Activated T-cell treated with anti-CD3 and anti-CD28 coated beads, Interleukin-2, amount 50 U/mL, for 4 hours (primary cell): Measurements from ENCODE around the gene CCDC14. TPM values are rescaled to one million over a fixed set of nuclear protein-coding genes. Genes with fewer than 3 reads are reported as not detected.

Source experiments
- ATAC-seq, 2 donors: fragments of 200-7000 bp; cut with Tn5 transposase; one replicate each; pipeline ENCODE4 v1.10.0; 2021
- DNase-seq: peaks from one replicate; pipeline ENCODE4 v3.0.0-alpha.2; 2020
- H3K27me3 Mint-ChIP-seq: one replicate; pipeline ENCODE4 v1.8.0; 2021; ENCODE audit warnings: low read depth, mixed read lengths
- H3K36me3 Mint-ChIP-seq: one replicate; pipeline ENCODE4 v1.8.0; 2022; ENCODE audit warnings: mixed read lengths; ENCODE audit not compliant: insufficient read depth
- H3K4me1 Mint-ChIP-seq: one replicate; pipeline ENCODE4 v1.8.0; 2021; ENCODE audit warnings: low read depth, mixed read lengths
- H3K4me3 Mint-ChIP-seq: one replicate; pipeline ENCODE4 v1.8.0; 2021; ENCODE audit warnings: mild to moderate bottlenecking, moderate library complexity, mixed read lengths
- H3K9me3 Mint-ChIP-seq: one replicate; pipeline ENCODE4 v1.8.0; 2021; ENCODE audit warnings: mixed read lengths
- total RNA-seq, 3 donors: library from RNA; stranded (reverse); gene quantifications; one replicate each; pipeline ENCODE4 v1.2.1, GENCODE V29; 2021

The CCDC14 gene
- total RNA-seq, 3 donors from 2014 or later, result 20.0 to 22.6 (median 20.5) TPM

DNA sequence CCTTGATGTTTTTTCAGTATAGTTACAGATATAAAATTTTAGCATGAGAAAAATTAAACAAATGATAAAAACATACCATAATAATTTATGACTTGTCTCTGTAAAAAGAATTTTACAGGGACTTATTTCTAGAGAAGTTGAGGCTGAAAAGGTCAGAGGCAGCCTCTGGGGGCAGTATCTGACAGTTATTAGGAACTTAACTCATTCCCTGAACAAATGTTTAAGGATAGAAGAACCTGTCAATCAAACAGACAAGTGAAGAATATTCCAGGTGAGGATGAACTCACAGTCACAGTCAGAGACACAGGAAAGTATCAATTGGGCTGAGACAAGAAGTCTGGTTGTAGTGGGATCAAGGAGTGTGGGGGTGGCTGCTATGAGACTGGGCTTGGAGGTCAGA, 84.2 kb downstream of the CCDC14 start:
- ATAC-seq (no peak), DNase-seq (no peak)
- Mint-ChIP-seq H3K9me3 (no peaks in the 10 kb centered on the region), H3K36me3 (no peaks in the 10 kb centered on the region), H3K4me3 (no peak overlapping the region), H3K27me3 (peaks cover 22% of the 10 kb centered on the region), H3K4me1 (no peaks in the 10 kb centered on the region)

DNA sequence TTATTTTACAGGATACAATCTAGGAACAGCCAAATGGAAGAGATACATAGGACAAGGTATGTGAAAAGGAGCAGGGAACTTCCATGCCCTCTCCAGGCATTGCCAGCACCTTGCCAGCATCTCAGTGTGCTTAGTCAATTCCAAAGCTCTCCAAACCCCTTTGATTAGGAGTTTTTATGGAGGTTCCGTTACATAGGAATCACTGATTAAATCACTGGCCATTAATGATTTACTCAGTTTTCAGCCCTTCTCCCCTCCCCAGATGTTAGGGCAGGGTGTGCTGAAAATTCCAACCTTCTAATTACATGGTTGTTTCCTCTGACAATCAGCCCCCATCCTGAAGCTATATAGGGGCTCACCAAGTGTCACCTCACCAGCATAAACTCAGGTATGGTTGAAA, 88.4 kb downstream of the CCDC14 start:
- DNase-seq (no peak), ATAC-seq (no peak)
- no peaks in the 10 kb centered on the region for H3K9me3 Mint-ChIP-seq
- no peaks in the 10 kb centered on the region for H3K36me3 Mint-ChIP-seq
- H3K4me3 Mint-ChIP-seq, result no peak overlapping the region
- H3K4me1 Mint-ChIP-seq, result no peaks in the 10 kb centered on the region
- peaks cover 15% of the 10 kb centered on the region for H3K27me3 Mint-ChIP-seq

GRCh38 chr3:123871946-123872345, 89.1 kb downstream of the CCDC14 start:
- H3K4me3 Mint-ChIP-seq, result no peak overlapping the region
- DNase-seq (no peak), ATAC-seq (no peak)
- no peaks in the 10 kb centered on the region for H3K4me1 Mint-ChIP-seq
- H3K9me3 Mint-ChIP-seq, result no peaks in the 10 kb centered on the region
- H3K36me3 Mint-ChIP-seq, result no peaks in the 10 kb centered on the region
- H3K27me3 Mint-ChIP-seq, result peaks cover 14% of the 10 kb centered on the region

GRCh38 chr3:123870033-123870432, 91.0 kb downstream of the CCDC14 start:
- no peak for DNase-seq
- peaks cover 14% of the 10 kb centered on the region for H3K27me3 Mint-ChIP-seq
- no peaks in the 10 kb centered on the region for H3K9me3 Mint-ChIP-seq
- H3K4me1 Mint-ChIP-seq, result no peaks in the 10 kb centered on the region
- H3K4me3 Mint-ChIP-seq, result no peak overlapping the region
- no peaks in the 10 kb centered on the region for H3K36me3 Mint-ChIP-seq
- ATAC-seq, result no peak

DNA sequence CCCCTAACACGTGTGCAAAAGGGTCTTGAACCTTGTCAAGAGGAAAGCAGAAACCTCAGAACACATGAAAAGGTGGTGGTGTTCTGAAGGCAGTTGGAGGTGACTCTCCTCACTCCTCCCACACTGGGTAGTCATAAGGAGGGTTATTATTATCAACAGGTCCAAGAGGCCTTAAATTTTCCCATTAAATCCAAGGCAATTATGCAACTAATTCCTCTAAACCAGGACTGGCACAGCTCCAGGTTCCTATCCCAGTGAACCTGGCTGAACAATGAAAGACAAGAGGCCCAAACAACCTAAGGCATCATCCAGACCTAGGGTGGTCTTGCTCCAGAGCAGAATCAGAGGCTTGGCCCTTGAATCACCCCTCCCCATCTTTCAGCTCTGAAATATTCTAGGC, 91.9 kb downstream of the CCDC14 start:
- Mint-ChIP-seq H3K9me3 (no peaks in the 10 kb centered on the region), H3K4me1 (no peaks in the 10 kb centered on the region), H3K36me3 (no peaks in the 10 kb centered on the region), H3K4me3 (no peak overlapping the region), H3K27me3 (peaks cover 12% of the 10 kb centered on the region)
- ATAC-seq, result no peak
- no peak for DNase-seq

DNA sequence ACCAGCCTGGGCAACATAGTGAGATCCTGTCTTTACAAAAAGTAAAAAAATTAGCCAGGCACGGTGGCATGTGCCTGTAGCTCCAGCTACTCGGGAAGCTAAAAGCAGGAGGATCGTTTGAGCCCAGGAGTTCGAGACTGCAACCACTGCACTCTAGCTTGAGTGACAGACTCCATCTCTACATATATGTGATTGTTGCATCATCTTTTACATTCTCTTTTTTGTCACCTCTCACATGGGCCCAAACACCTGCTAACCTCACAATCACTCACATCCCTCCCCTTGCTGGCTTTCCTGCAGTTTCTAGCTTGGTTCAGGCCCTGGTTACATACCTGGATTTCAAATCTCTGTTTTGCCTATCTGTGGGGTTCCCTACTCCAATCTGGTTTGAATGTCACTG, 96.3 kb downstream of the CCDC14 start:
- Mint-ChIP-seq H3K4me1 (no peaks in the 10 kb centered on the region), H3K27me3 (peaks cover 4% of the 10 kb centered on the region)

More for the DNA sequence above, 96.3 kb downstream of the CCDC14 start:
- H3K9me3 Mint-ChIP-seq, result no peaks in the 10 kb centered on the region
- ATAC-seq, result no peak
- H3K36me3 Mint-ChIP-seq, result no peaks in the 10 kb centered on the region
- no peak overlapping the region for H3K4me3 Mint-ChIP-seq
- no peak for DNase-seq

Other genes starting within 250 kb of the CCDC14 start
- gene MYLK, start 76.9 kb downstream of the CCDC14 start, total RNA-seq, result under 1 TPM; 0.60 to 0.92 (median 0.68) TPM
- not detected for gene ROPN1, start 30.9 kb upstream of the CCDC14 start, total RNA-seq
- gene KALRN, start 72.1 kb upstream of the CCDC14 start, total RNA-seq, result 1 to 10 TPM; 1.1 to 1.5 (median 1.4) TPM